Activated naive CD8-positive, alpha-beta T cell treated with anti-CD3 and anti-CD28 coated beads, Interleukin-2, amount 50 U/mL, for 24 hours (primary cell): Measurements from ENCODE around the gene MRPS15.
A peak's percentile ranks its signal among the peaks of the same experiment; 100 is the strongest.
"Not testable (repeated sequence)": the region's sequence is repeated elsewhere in the genome, so short reads cannot be mapped to it uniquely, and the experiment has no call there.

Source experiments
- ATAC-seq: fragments of 150-1000 bp; cut with Tn5 transposase; one replicate; pipeline ENCODE4 v1.10.0; 2021
- DNase-seq: peaks from one replicate; pipeline ENCODE4 v3.0.0; 2021
- H3K27ac Mint-ChIP-seq: one replicate; pipeline ENCODE4 v1.8.0; 2021; ENCODE audit warnings: mild to moderate bottlenecking, mixed read lengths
- H3K27me3 Mint-ChIP-seq: one replicate; pipeline ENCODE4 v1.8.0; 2021; ENCODE audit warnings: mixed read lengths
- H3K36me3 Mint-ChIP-seq: one replicate; pipeline ENCODE4 v1.8.0; 2021; ENCODE audit warnings: low read depth, mixed read lengths
- H3K4me1 Mint-ChIP-seq: one replicate; pipeline ENCODE4 v1.8.0; 2021; ENCODE audit warnings: mixed read lengths
- H3K4me3 Mint-ChIP-seq: one replicate; pipeline ENCODE4 v1.8.0; 2021; ENCODE audit warnings: mild to moderate bottlenecking, moderate library complexity, mixed read lengths
- H3K9me3 Mint-ChIP-seq: one replicate; pipeline ENCODE4 v1.8.0; 2021; ENCODE audit warnings: mixed read lengths

MRPS15 gene

DNA sequence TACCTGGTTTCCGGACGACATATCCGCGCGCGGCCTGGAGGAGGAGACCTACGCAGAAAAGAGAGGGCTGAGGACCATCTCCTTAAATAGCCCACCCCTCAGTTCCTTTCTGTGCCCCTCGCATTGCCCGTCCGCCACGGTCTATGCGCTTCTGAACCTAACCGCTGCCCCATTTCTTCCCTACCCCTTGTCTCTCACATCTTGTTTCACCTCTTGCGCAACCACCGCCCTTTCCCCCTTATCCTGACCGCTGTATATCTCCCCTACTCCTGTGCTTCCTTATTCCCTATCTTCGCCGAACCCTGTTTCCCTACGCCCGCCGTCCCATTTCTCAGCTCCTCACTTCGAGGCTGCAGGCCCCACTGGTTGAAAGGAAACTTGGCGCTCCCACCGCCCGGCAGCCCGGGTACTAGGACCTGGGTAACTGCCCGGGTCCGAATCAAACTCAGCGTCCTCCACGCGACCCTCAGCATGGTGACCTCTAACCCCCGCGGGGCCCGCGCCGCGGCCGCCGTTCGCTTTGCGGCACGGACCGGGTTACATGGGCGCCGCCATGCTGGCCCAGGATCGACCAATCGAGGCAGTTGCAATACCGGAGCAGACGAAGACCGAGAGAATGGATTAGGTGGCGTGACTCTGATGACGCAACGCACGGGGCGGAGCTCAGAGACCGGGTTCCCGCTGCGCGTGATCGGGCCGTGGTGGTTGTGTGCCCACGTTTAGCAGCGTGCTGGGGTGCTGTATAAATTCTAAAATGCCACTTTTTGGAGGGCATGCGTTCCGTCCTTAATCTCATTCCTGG lies at the start of gene MRPS15:
Gene MRPS15 (minus strand): TSS at position 582 of the 802 bp plus-strand sequence. CDS start 109 bp downstream, at position 473.
- H3K27ac Mint-ChIP-seq, result peak within 1 kb of the TSS; percentile 99
- peaks cover 42% of the 10 kb centered on the region for H3K4me1 Mint-ChIP-seq
- peaks cover 27% of the 10 kb centered on the region for H3K36me3 Mint-ChIP-seq
- peak within 1 kb of the TSS; percentile 98 for H3K4me3 Mint-ChIP-seq
- ATAC-seq (peak; percentile 93), DNase-seq (peak; percentile 97)
- H3K9me3 Mint-ChIP-seq, result no peaks in the 10 kb centered on the region
- H3K27me3 Mint-ChIP-seq, result no peaks in the 10 kb centered on the region

DNA sequence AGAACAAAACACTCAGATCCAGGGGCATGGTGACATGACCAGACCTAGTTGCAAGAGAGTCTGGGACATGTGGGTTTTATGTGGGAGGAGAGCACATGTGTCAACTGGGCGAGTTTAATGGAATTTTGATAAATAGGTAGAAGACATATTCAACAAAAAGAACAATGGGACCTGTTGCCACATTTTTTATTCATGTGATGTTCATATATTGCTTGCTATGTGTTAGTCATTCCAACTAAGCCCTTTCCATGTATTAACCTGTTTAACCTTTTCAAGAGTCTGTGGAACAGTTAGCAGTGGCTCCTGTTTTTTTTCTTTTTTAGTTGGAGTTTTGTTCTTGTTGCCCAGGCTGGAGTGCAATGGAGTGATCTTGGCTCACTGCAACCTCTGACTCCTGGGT lies 48.7 kb upstream of the MRPS15 start:
- no peaks in the 10 kb centered on the region for H3K4me1 Mint-ChIP-seq
- H3K9me3 Mint-ChIP-seq, result no peaks in the 10 kb centered on the region
- no peak overlapping the region for H3K4me3 Mint-ChIP-seq
- no peak overlapping the region for H3K27ac Mint-ChIP-seq
- no peaks in the 10 kb centered on the region for H3K36me3 Mint-ChIP-seq
- ATAC-seq (no peak), DNase-seq (no peak)
- peaks cover 2% of the 10 kb centered on the region for H3K27me3 Mint-ChIP-seq

DNA sequence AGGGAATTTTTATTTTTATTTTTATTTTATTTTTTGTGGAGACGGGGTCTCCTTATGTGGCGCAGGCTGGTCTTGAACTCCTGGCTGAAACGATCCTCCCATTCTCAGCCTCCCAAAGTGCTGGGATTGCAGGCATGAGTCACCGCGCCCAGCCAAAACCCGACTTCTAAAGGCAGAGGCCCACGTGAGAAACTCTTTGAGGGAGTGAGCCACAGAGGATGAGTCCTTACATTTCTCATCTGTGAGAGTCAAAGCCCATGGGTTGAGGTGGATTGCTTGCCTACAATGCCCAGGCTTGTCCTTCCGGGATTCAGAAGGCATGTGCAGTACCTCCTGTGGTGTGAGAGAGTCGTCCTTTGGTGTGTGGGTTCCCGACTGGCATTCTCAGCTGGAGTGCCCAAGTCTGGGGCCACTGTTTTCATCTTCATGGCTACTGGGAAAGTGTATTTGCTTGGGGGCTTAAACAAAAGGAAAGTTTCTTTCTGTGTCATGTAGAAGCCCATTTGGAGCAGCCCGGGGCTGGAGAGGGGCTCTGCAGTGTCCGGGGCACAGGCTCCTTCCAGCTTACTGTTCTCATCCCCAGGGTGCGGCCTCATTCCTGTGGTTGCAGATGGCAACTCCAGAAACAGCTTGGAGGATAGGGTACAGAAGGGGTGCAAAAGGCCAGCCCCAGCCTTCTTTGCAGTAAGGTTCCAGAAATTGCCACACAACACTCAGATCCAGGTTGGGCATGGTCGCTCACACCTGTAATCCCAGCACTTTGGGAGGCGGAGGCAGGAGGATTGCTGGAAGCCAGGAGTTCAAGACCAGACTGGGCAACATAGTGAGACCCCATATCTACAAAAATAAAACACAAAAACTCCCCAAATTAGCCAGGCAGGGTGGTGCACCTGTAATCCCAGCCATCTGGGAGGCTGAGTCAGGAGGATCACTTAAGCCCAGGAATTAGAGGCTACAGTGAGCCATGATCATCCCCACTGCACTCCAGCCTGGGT lies 47.9 kb upstream of the MRPS15 start:
- Mint-ChIP-seq H3K9me3 (no peaks in the 10 kb centered on the region), H3K36me3 (no peaks in the 10 kb centered on the region), H3K4me3 (no peak overlapping the region), H3K4me1 (no peaks in the 10 kb centered on the region), H3K27ac (no peak overlapping the region), H3K27me3 (peaks cover 8% of the 10 kb centered on the region)
- ATAC-seq (no peak), DNase-seq (no peak)

DNA sequence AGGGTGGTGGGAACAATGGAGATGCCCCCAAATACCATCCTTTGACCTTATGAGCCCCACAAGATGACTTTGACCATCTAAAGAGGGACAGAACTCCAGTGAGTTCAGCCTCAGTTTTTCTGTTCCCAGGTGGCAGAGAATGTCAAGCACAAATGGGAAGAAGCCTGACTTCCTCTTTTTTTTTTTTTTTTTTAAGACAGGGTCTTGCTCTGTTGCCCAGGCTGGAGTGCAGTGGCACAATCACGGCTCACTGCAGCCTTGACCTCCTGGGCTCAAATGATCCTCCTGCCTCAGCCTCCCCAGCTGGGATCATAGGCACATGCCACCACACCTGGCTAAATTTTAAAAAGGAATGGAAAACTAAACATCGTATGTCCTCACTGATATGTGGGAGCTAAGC lies 47.0 kb upstream of the MRPS15 start:
- H3K9me3 Mint-ChIP-seq, DNase-seq, H3K4me3 Mint-ChIP-seq, H3K36me3 Mint-ChIP-seq, H3K4me1 Mint-ChIP-seq, H3K27ac Mint-ChIP-seq, ATAC-seq, H3K27me3 Mint-ChIP-seq: not testable (repeated sequence)

DNA sequence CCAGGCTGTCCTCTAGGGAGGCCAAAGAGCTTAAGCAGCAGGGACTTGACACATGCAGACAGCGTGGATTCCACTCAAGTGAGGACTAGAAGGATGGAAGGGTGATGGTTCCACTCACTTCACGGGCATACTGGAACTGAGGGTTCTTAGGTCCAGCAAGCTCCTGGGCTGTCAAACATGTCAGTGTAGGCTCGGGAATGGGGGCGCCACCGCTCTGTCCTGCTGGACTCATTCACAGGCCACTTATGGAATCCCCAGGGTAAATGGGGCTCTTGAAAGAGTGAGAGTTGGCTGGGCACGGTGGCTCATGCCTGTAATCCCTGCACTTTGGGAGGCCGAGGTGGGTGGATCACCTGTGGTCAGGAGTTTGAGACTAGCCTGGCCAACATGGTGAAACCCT lies 46.2 kb upstream of the MRPS15 start:
- no peak for DNase-seq
- Mint-ChIP-seq H3K27ac (no peak overlapping the region), H3K4me1 (no peaks in the 10 kb centered on the region), H3K9me3 (no peaks in the 10 kb centered on the region), H3K4me3 (no peak overlapping the region), H3K27me3 (peaks cover 10% of the 10 kb centered on the region), H3K36me3 (no peaks in the 10 kb centered on the region)
- no peak for ATAC-seq

DNA sequence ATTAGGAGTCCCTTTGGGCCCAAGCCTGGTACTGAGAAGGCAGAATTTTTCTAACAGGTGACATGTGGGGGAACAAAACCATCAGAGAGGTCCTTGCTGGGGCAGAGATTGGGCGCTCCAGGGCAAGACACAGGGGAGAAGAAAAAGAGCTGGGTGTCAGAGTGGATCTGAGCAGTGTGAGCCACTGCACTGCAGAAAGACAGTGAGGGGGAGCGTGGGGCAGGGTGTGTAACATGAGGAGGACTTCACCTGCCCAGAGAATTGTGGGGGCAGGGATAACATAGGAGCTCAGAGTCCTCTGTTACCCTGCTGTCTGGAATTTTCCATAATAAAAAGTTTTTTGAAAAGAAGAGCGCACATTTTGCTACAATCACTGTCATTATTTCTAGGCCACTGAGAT lies 44.1 kb upstream of the MRPS15 start:
- no peak overlapping the region for H3K4me3 Mint-ChIP-seq
- H3K27ac Mint-ChIP-seq, result no peak overlapping the region
- no peaks in the 10 kb centered on the region for H3K9me3 Mint-ChIP-seq

DNA sequence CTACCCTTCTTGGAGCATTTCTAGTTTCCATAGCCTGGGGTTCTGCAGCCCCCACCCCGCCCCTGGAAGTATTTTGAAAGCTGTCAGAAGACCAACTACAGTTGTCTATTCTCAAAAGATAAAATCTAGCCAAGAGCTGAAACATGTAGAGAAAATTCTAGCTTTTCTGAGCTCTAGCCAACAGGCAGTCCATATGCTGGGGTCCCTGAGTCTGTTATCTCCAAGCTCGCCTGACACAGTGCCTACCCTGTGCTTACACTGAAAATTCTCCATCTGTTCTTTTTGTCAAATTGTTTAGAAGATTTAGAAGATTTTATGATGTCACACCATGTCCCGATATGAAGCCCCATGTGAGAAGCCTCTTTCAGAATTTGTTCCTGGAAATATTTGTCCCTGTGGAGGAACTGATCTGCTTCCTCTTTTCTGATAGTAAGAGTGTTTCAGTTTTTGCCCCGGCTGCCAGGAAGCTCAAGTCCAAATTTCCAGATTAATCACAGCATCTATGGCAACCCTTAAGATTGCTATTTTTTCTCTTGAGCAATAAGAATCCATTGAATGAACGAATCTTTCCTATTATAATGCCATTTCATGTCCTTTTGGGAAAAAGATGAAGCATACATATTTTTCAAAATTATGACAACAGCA lies 42.2 kb upstream of the MRPS15 start:
- ATAC-seq (no peak), DNase-seq (no peak)
- Mint-ChIP-seq H3K36me3 (no peaks in the 10 kb centered on the region), H3K4me1 (no peaks in the 10 kb centered on the region), H3K4me3 (no peak overlapping the region), H3K9me3 (no peaks in the 10 kb centered on the region), H3K27me3 (peaks cover 20% of the 10 kb centered on the region), H3K27ac (no peak overlapping the region)

More for the DNA sequence above, 44.1 kb upstream of the MRPS15 start:
- ATAC-seq, result no peak
- Mint-ChIP-seq H3K27me3 (peaks cover 17% of the 10 kb centered on the region), H3K36me3 (no peaks in the 10 kb centered on the region), H3K4me1 (no peaks in the 10 kb centered on the region)
- DNase-seq, result no peak

DNA sequence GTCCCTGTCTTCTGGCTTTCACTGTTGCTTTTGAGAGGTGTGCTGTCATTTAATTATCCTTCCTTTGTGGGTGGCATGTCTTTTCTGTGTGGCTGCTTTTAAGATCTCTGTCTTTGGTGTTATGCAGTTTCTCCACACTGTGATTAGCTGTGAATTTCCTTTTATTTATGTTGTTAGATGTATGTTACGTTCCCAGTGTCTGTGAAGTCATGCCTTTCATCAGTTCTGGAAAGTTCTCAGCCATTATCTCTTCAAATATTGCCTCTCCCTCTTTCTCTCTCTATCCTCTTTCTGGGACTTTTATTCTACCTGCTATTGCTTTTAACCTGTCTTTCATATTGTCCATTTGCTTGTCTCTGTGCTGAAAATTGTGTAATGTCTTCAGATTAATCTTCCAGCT lies 39.5 kb upstream of the MRPS15 start:
- H3K36me3 Mint-ChIP-seq, result no peaks in the 10 kb centered on the region
- no peaks in the 10 kb centered on the region for H3K4me1 Mint-ChIP-seq
- DNase-seq (no peak), ATAC-seq (no peak)
- H3K27ac Mint-ChIP-seq, result no peak overlapping the region
- H3K9me3 Mint-ChIP-seq, result no peaks in the 10 kb centered on the region
- no peak overlapping the region for H3K4me3 Mint-ChIP-seq
- H3K27me3 Mint-ChIP-seq, result peaks cover 19% of the 10 kb centered on the region

DNA sequence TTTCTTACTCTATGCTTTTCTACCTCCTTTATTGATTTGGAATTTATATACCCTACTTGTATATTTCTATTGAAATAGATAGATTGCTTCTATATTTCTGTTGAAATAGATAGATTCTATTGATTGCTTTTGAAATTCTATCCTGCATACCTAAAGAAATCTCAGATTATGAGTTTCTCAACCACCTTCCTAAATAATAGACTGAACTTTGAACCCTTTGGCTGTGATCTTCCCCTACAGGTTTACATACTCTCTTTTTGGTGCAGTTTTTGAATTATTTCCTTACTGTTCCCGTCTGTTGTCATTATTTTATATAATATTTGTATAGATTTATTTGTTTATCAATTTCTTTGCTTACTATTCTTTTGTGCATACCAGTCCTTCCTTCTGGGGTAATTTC lies 39.0 kb upstream of the MRPS15 start:
- Mint-ChIP-seq H3K27ac (no peak overlapping the region), H3K9me3 (no peaks in the 10 kb centered on the region), H3K27me3 (peaks cover 20% of the 10 kb centered on the region), H3K4me3 (no peak overlapping the region), H3K36me3 (no peaks in the 10 kb centered on the region), H3K4me1 (no peaks in the 10 kb centered on the region)
- ATAC-seq, result no peak
- no peak for DNase-seq

DNA sequence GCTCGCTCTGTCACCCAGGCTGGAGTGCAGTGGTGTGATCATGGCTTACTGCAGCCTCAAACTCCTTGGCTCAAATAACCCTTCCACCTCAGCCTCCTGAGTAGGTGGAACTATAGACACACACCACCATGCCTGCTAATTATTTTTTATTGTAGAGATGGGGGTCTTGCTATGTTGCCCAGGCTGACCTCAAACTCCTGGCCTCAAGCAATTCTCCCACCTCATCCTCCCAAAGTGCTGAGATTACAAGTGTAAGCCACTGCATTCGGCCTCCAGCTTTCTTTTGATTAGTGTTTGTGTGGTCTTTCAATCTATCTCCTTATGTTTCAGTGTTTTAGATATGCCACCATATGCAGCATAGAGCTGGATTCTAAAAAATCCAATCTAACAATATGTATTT lies 38.4 kb upstream of the MRPS15 start:
- no peaks in the 10 kb centered on the region for H3K36me3 Mint-ChIP-seq
- H3K9me3 Mint-ChIP-seq, result no peaks in the 10 kb centered on the region
- H3K4me3 Mint-ChIP-seq, result no peak overlapping the region
- DNase-seq (no peak), ATAC-seq (no peak)
- peaks cover 20% of the 10 kb centered on the region for H3K27me3 Mint-ChIP-seq
- no peaks in the 10 kb centered on the region for H3K4me1 Mint-ChIP-seq
- H3K27ac Mint-ChIP-seq, result no peak overlapping the region

DNA sequence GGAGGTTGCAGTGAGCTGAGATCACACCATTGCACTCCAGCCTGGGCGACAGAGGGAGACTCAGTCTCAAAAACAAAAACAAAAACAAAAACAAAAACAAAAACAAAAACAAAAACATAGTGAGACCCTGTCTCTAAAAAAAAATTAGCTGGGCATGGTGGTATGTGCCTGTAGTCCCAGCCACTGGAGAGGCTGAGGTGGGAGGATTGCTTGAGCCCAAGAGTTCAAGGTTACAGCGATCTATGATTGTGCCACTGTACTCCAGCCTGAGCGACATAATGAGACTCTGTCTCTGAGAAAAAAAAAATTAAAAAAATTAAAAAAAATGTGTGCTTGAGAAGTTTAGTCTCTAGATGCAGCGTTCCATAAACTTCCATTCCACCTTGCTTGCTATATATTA lies 37.7 kb upstream of the MRPS15 start:
- not testable (repeated sequence) for DNase-seq, H3K4me3 Mint-ChIP-seq, ATAC-seq, H3K4me1 Mint-ChIP-seq, H3K36me3 Mint-ChIP-seq, H3K27ac Mint-ChIP-seq, H3K9me3 Mint-ChIP-seq
- peaks cover 17% of the 10 kb centered on the region for H3K27me3 Mint-ChIP-seq

DNA sequence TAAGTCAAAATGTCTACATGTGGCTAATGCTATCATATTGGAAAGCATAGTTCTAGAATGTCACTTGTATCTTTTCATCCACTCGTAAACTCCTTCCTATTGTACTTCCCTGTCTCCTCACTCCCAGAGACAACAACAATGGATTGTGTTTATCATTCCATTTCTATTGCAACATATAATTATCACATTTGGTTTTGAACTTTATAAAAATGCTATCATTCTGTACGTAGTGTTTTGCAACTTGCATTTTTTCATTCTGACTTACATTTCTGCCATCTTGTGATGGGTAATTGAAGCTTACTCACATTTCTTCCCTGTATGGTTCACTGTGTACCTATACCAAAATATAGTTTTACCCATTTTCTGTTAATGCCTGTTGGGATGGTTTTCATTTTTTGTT lies 33.0 kb upstream of the MRPS15 start:
- H3K9me3 Mint-ChIP-seq, result no peaks in the 10 kb centered on the region
- DNase-seq (no peak), ATAC-seq (no peak)

DNA sequence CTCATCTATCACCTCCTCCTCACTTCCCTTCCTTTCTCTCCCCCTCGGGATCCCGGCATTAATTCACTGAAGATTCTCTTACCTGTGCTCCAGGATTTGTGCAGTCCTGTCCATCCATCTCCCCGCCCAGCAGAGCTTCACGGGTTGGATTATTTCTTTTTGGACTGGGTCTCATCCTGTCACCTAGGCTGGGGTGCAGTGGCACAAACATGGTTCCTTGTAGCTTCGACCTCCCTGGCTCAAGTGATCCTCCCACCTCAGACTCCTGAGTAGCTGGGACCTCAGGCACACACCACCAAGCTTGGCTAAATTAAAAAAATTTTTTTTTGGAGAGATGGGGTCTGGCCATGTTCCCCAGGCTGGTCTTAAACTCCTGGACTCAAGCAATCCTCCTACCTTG lies 30.8 kb upstream of the MRPS15 start:
- H3K4me1 Mint-ChIP-seq, result no peaks in the 10 kb centered on the region
- H3K4me3 Mint-ChIP-seq, result no peak overlapping the region
- H3K36me3 Mint-ChIP-seq, result no peaks in the 10 kb centered on the region
- H3K9me3 Mint-ChIP-seq, result no peaks in the 10 kb centered on the region
- no peak overlapping the region for H3K27ac Mint-ChIP-seq
- DNase-seq (no peak), ATAC-seq (no peak)
- H3K27me3 Mint-ChIP-seq, result peaks cover 8% of the 10 kb centered on the region

More for the DNA sequence above, 33.0 kb upstream of the MRPS15 start:
- H3K36me3 Mint-ChIP-seq, result no peaks in the 10 kb centered on the region
- H3K4me1 Mint-ChIP-seq, result no peaks in the 10 kb centered on the region
- no peak overlapping the region for H3K4me3 Mint-ChIP-seq
- H3K27me3 Mint-ChIP-seq, result peaks cover 8% of the 10 kb centered on the region
- no peak overlapping the region for H3K27ac Mint-ChIP-seq

DNA sequence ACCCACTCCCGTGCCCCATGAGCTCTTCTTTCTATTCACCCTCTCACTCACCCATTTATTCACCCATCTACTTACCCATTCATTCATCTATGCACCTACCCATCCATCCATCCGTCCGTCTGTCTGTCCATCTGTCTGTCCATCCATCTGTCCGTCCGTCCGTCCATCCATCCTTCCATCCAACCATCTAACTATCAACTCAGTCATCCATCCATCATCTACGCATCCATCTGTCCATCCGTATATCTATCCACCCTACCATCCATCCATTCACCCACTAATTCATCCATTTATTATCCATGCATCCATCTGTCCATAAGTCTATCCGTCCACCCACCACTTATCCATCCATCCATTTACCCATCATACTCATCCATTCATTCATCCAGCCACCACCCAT lies 29.3 kb upstream of the MRPS15 start:
- no peaks in the 10 kb centered on the region for H3K4me1 Mint-ChIP-seq

More for the DNA sequence above, 29.3 kb upstream of the MRPS15 start:
- no peak for DNase-seq
- no peaks in the 10 kb centered on the region for H3K36me3 Mint-ChIP-seq
- no peak overlapping the region for H3K4me3 Mint-ChIP-seq
- no peak overlapping the region for H3K27ac Mint-ChIP-seq
- no peak for ATAC-seq
- peaks cover 8% of the 10 kb centered on the region for H3K27me3 Mint-ChIP-seq
- H3K9me3 Mint-ChIP-seq, result no peaks in the 10 kb centered on the region
